ENCODE measurements around the gene CACNG4.

GRCh38 chr17:67008101-67008500 is 43.6 kb downstream of the CACNG4 start:
- TF ChIP-seq POLR2AphosphoS5 (IDR thresholded peaks at IDR 0.05), result no peak
- TF ChIP-seq, protein P1, sequence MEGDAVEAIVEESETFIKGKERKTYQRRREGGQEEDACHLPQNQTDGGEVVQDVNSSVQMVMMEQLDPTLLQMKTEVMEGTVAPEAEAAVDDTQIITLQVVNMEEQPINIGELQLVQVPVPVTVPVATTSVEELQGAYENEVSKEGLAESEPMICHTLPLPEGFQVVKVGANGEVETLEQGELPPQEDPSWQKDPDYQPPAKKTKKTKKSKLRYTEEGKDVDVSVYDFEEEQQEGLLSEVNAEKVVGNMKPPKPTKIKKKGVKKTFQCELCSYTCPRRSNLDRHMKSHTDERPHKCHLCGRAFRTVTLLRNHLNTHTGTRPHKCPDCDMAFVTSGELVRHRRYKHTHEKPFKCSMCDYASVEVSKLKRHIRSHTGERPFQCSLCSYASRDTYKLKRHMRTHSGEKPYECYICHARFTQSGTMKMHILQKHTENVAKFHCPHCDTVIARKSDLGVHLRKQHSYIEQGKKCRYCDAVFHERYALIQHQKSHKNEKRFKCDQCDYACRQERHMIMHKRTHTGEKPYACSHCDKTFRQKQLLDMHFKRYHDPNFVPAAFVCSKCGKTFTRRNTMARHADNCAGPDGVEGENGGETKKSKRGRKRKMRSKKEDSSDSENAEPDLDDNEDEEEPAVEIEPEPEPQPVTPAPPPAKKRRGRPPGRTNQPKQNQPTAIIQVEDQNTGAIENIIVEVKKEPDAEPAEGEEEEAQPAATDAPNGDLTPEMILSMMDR (IDR thresholded peaks at IDR 0.05), result no peak
- no peak for TF ChIP-seq POLR2A (IDR thresholded peaks at IDR 0.05)
- no peak for TF ChIP-seq EP300 (IDR thresholded peaks at IDR 0.05; ENCODE audit: low read depth)
